Measurements from ENCODE around the gene PARN. TPM values are rescaled to one million over a fixed set of nuclear protein-coding genes. Genes with fewer than 3 reads are reported as not detected.
"Not testable (repeated sequence)": the region's sequence is repeated elsewhere in the genome, so short reads cannot be mapped to it uniquely, and the experiment has no call there.

The PARN gene
- total and polyA plus RNA-seq, 9 of the 15 experiments (the other 6 are each of a cell fraction or from before 2014, with no cell fraction given): 9.6 to 51.3 (median 40.4) TPM

DNA sequence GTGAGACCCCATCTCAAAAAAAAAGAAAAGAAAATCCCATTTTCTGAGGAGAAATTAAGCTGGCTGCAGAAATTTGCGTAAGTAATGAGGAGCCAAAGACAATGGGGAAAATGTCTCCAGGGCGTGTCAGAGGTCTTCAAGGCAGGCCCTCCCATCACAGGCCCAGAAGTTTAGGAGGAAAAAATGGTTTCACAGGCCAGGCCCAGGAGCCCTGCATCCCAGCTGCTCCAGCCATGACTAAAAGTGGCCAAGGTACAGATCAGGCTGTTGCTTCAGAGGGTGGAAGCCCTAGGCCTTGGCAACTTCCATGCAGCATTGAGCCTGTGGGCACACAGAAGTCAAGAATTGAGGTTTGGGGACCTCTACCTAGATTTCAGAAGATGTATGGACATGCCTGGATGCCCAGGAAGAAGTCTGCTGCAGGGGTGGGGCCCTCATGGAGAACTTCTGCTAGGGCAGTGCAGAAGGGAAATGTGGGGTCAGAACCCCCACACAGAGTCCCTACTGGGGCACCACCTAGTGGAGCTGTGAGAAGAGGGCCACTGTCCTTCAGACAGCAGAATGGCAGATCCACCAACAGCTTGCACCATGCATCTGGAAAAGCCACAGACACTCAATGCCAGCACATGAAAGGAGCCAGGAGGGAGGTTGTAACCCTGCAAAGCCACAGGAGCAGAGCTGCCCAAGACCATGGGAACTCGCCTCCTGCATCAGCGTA, 55.2 kb downstream of the PARN start:
- DNase-seq (ENCODE audit: extremely low read depth in 1 of 4, low spot score in 3 of 4); H4K20me1 ChIP-seq (replicated peaks; ENCODE audit: control insufficient read depth, insufficient read depth, low read length); H3K4me3 ChIP-seq; H3K9me1 ChIP-seq (ENCODE audit: control insufficient read depth, insufficient read depth, low read length); FAIRE-seq; H3K79me2 ChIP-seq (ENCODE audit: control insufficient read depth, insufficient read depth, low read length); H3K27ac ChIP-seq (ENCODE audit: extremely low read depth, low read depth, low read length); CTCF ChIA-PET (ENCODE audit: low intra/inter-chr PET ratio); H3K27me3 ChIP-seq (ENCODE audit: control insufficient read depth in 2 of 2, insufficient read depth in 2 of 2, low read length in 2 of 2); BruUV-seq (replicated peaks); H2AFZ ChIP-seq (ENCODE audit: low read depth, low read length); POLR2A ChIA-PET; H3K9ac ChIP-seq (ENCODE audit: insufficient read depth in 1 of 2, low read depth in 2 of 2, low read length in 2 of 2); intact Hi-C loops (cut with micrococcal nuclease); H3K4me2 ChIP-seq (ENCODE audit: insufficient read depth, low read length); ATAC-seq; H3K9me3 ChIP-seq (replicated peaks; ENCODE audit: control insufficient read depth, insufficient read depth, low read depth, low read length); in situ Hi-C loops (cut with MboI); H3K4me1 ChIP-seq (replicated peaks in 1 of 2; ENCODE audit: control insufficient read depth in 2 of 2, insufficient read depth in 2 of 2, low read length in 2 of 2): not testable (repeated sequence)
- peak; percentile 34; the same call in 1 of the 2 replicates for TF ChIP-seq ZNF121 (CRISPR knock-in tag; conservative IDR thresholded peaks at IDR 0.05)
- H3K36me3 ChIP-seq (ENCODE audit: control insufficient read depth, insufficient read depth, low read length): peaks cover 46% of the 10 kb centered on the region; the same call in 1 of the 3 replicates
- 96% methylated on average over 4 of the region's 4 CpGs for WGBS (ENCODE audit: insufficient coverage, low coverage, missing lambda C conversion rate)

DNA sequence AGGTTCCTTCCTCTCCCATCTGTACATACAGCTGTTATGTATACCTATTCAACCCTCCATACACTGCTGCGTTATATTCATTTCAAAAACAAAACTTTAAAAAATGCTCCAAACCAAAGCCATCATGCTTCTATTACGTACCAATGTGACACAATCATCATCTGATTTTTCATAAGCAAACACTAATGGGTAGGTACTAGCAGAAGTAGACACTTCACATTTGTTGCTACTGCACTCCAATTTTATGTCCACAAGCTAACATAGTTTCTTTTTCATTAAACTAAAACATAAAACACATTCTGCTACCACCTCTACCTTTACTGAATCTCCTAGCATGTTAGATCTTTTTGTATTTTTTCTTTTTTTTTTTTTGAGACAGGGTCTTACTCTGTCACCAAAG, 57.5 kb downstream of the PARN start:
- no TSS peak for BruUV-seq (replicated peaks)
- 98% methylated on average over 2 of the region's 2 CpGs for WGBS (ENCODE audit: insufficient coverage, low coverage, missing lambda C conversion rate)
- in situ Hi-C loops (cut with MboI): no loop called here

More for the DNA sequence above, 57.5 kb downstream of the PARN start:
- Histone ChIP-seq H3K79me2 (ENCODE audit: control insufficient read depth, insufficient read depth, low read length) (no peaks in the 10 kb centered on the region), H3K36me3 (ENCODE audit: control insufficient read depth, insufficient read depth, low read length) (peaks cover 37% of the 10 kb centered on the region; the same call in 2 of the 3 replicates), H3K4me1 (replicated peaks in 1 of 2; ENCODE audit: control insufficient read depth in 2 of 2, insufficient read depth in 2 of 2, low read length in 2 of 2) (peaks cover 0 to 6% of the 10 kb centered on the region in 2 experiments; a peak in 3 of 5 replicates), H3K4me2 (ENCODE audit: insufficient read depth, low read length) (no peak overlapping the region), H3K27me3 (ENCODE audit: control insufficient read depth in 2 of 2, insufficient read depth in 2 of 2, low read length in 2 of 2) (no peaks in the 10 kb centered on the region), H3K9ac (ENCODE audit: insufficient read depth in 1 of 2, low read depth in 2 of 2, low read length in 2 of 2) (no peak overlapping the region), H3K4me3 (no peak overlapping the region), H4K20me1 (replicated peaks; ENCODE audit: control insufficient read depth, insufficient read depth, low read length) (no peaks in the 10 kb centered on the region), H3K9me1 (ENCODE audit: control insufficient read depth, insufficient read depth, low read length) (no peaks in the 10 kb centered on the region), H2AFZ (ENCODE audit: low read depth, low read length) (no peak overlapping the region), H3K9me3 (replicated peaks; ENCODE audit: control insufficient read depth, insufficient read depth, low read depth, low read length) (no peaks in the 10 kb centered on the region; the same call in 1 of the 2 replicates), H3K27ac (ENCODE audit: extremely low read depth, low read depth, low read length) (no peak overlapping the region)
- DNase-seq (ENCODE audit: extremely low read depth in 1 of 4, low spot score in 3 of 4) (no peak), ATAC-seq (no peak), FAIRE-seq (no peak)
- TF ChIP-seq ZNF589 (CRISPR knock-in tag; IDR thresholded peaks at IDR 0.05; ENCODE audit: low read depth) (no peak), HDAC8 (tag; IDR thresholded peaks at IDR 0.05) (no peak), PTBP1 (IDR thresholded peaks at IDR 0.05; ENCODE audit: low read depth, low read length) (no peak), SMAD1 (IDR thresholded peaks at IDR 0.05; ENCODE audit: low read depth, low read length, partially characterized antibody) (no peak)
- intact Hi-C loops (cut with micrococcal nuclease): no loop called here
- POLR2A ChIA-PET: interaction anchor here (0.6 to 1.2 kb wide), 2 partner anchors 16 to 34 kb away, joined by 3 read pairs; no protein-coding TSS in a partner anchor
- CTCF ChIA-PET (ENCODE audit: low intra/inter-chr PET ratio): no interaction called here

All from K562 (cell line).